Measurements from ENCODE around the gene NMBR.
"Not testable (repeated sequence)": the region's sequence is repeated elsewhere in the genome, so short reads cannot be mapped to it uniquely, and the experiment has no call there.

NMBR gene

GRCh38 chr6:142055219-142055618 is 91.7 kb downstream of the NMBR start:
- DNase-seq = no peak

- no peak for DNase-seq
These were observed 95.5 kb downstream of the NMBR start for GRCh38 chr6:142051404-142051803.

GRCh38 chr6:142048593-142048980 is 98.3 kb downstream of the NMBR start:
- DNase-seq = no peak

GRCh38 chr6:142047934-142048592 is 98.9 kb downstream of the NMBR start:
- no peak for DNase-seq

- peak; percentile 18 for DNase-seq
These were observed 101.3 kb downstream of the NMBR start for GRCh38 chr6:142045380-142046278.

- DNase-seq = no peak
These were observed 111.0 kb downstream of the NMBR start for GRCh38 chr6:142035890-142036289.

- no peak for DNase-seq
These were observed 115.9 kb downstream of the NMBR start for GRCh38 chr6:142031035-142031434.

- DNase-seq = no peak
These were observed 116.8 kb downstream of the NMBR start for GRCh38 chr6:142030115-142030619.

- no peak for DNase-seq
These were observed 118.4 kb downstream of the NMBR start for GRCh38 chr6:142028527-142028926.

- DNase-seq = not testable (repeated sequence)
These were observed 119.1 kb downstream of the NMBR start for GRCh38 chr6:142027804-142028203.

GRCh38 chr6:142027074-142027473 is 119.8 kb downstream of the NMBR start:
- DNase-seq = no peak

GRCh38 chr6:142026471-142026870 is 120.5 kb downstream of the NMBR start:
- no peak for DNase-seq

All from DMS53 (cell line).